ENCODE data around the gene TIMM13. TPM values are rescaled to one million over a fixed set of nuclear protein-coding genes. Genes with fewer than 3 reads are reported as not detected.

TIMM13 gene
- total and polyA plus RNA-seq, 9 of the 15 experiments (the other 6 are each of a cell fraction or from before 2014, with no cell fraction given), result 17.6 to 215 (median 71.8) TPM

GRCh38 chr19:2475702-2476450, 48.5 kb upstream of the TIMM13 start, which contains the start of gene GADD45B (continued):
- TF ChIP-seq ZNF407 (IDR thresholded peaks at IDR 0.05; ENCODE audit: low read depth) (no peak), ARHGAP35 (IDR thresholded peaks at IDR 0.05; ENCODE audit: partially characterized antibody) (no peak), ZNF431 (CRISPR knock-in tag; IDR thresholded peaks at IDR 0.05) (no peak), ESRRB (CRISPR knock-in tag; IDR thresholded peaks at IDR 0.05; ENCODE audit: borderline replicate concordance) (no peak), ZC3H11A (IDR thresholded peaks at IDR 0.05; ENCODE audit: low read depth, low read length) (no peak), SMC3 (conservative IDR thresholded peaks at IDR 0.05; ENCODE audit: insufficient read depth, low read depth, low read length) (no peak), MTA3 (IDR thresholded peaks at IDR 0.05; ENCODE audit: borderline replicate concordance) (peak; percentile 99), LARP7 (IDR thresholded peaks at IDR 0.05) (no peak), U2AF2 (optimal IDR thresholded peaks at IDR 0.05; ENCODE audit: low read depth, low read length) (no peak), HSF4 (CRISPR knock-in tag; IDR thresholded peaks at IDR 0.05; ENCODE audit: borderline replicate concordance) (no peak), CBFB (CRISPR knock-in tag; IDR thresholded peaks at IDR 0.05) (no peak), NR3C1 (CRISPR knock-in tag; IDR thresholded peaks at IDR 0.05) (no peak), MCM3 (IDR thresholded peaks at IDR 0.05) (no peak), BRF1 (IDR thresholded peaks at IDR 0.05; ENCODE audit: borderline replicate concordance, extremely low read depth, insufficient read length) (no peak), FOSL1 (tag; conservative IDR thresholded peaks at IDR 0.05) (peak; percentile 47), U2AF1 (optimal IDR thresholded peaks at IDR 0.05; ENCODE audit: low read depth, low read length) (no peak), ELF4 (CRISPR knock-in tag; IDR thresholded peaks at IDR 0.05) (no peak), THRB (CRISPR knock-in tag; conservative IDR thresholded peaks at IDR 0.05) (peak; percentile 80), WHSC1 (IDR thresholded peaks at IDR 0.05; ENCODE audit: low read length) (no peak), MAFK (IDR thresholded peaks at IDR 0.05; ENCODE audit: low read length) (0 out of 2 replicates have a peak, but pooled peaks have one; percentile 6), SP1 (CRISPR knock-in tag; IDR thresholded peaks at IDR 0.05) (peak; percentile 95), ZNF3 (CRISPR knock-in tag; IDR thresholded peaks at IDR 0.05) (no peak)

All from K562 (cell line).